ENCODE measurements around the gene MTRF1.
"Not testable (repeated sequence)": the region's sequence is repeated elsewhere in the genome, so short reads cannot be mapped to it uniquely, and the experiment has no call there.

MTRF1 gene

GRCh38 chr13:41188584-41188983 is 74.8 kb downstream of the MTRF1 start:
- TF ChIP-seq MYC (IDR thresholded peaks at IDR 0.05; ENCODE audit: low read depth, low read length) (no peak), MAX (IDR thresholded peaks at IDR 0.05; ENCODE audit: low read depth, low read length) (no peak), CTCF (IDR thresholded peaks at IDR 0.05; ENCODE audit: low read depth, low read length) (no peak), POLR2A (IDR thresholded peaks at IDR 0.05; ENCODE audit: extremely low read depth, insufficient read length) (no peak)
- DNase-seq (ENCODE audit: low read depth), result no peak
- no peak overlapping the region for H3K4me3 ChIP-seq (ENCODE audit: low read depth, low read length)

- no peak for DNase-seq (ENCODE audit: low read depth)
- H3K4me3 ChIP-seq (ENCODE audit: low read depth, low read length), result no peak overlapping the region
- TF ChIP-seq POLR2A (IDR thresholded peaks at IDR 0.05; ENCODE audit: extremely low read depth, insufficient read length) (no peak), MYC (IDR thresholded peaks at IDR 0.05; ENCODE audit: low read depth, low read length) (no peak), CTCF (IDR thresholded peaks at IDR 0.05; ENCODE audit: low read depth, low read length) (no peak), MAX (IDR thresholded peaks at IDR 0.05; ENCODE audit: low read depth, low read length) (no peak)
These were observed 76.9 kb downstream of the MTRF1 start for GRCh38 chr13:41186481-41186880.

GRCh38 chr13:41182231-41182630 is 81.1 kb downstream of the MTRF1 start:
- TF ChIP-seq MAX (IDR thresholded peaks at IDR 0.05; ENCODE audit: low read depth, low read length) (no peak), MYC (IDR thresholded peaks at IDR 0.05; ENCODE audit: low read depth, low read length) (no peak), POLR2A (IDR thresholded peaks at IDR 0.05; ENCODE audit: extremely low read depth, insufficient read length) (no peak), CTCF (IDR thresholded peaks at IDR 0.05; ENCODE audit: low read depth, low read length) (no peak)
- H3K4me3 ChIP-seq (ENCODE audit: low read depth, low read length), result no peak overlapping the region
- no peak for DNase-seq (ENCODE audit: low read depth)

- no peak for TF ChIP-seq MYC (IDR thresholded peaks at IDR 0.05; ENCODE audit: low read depth, low read length)
- TF ChIP-seq POLR2A (IDR thresholded peaks at IDR 0.05; ENCODE audit: extremely low read depth, insufficient read length), result no peak
- no peak for TF ChIP-seq CTCF (IDR thresholded peaks at IDR 0.05; ENCODE audit: low read depth, low read length)
- no peak for TF ChIP-seq MAX (IDR thresholded peaks at IDR 0.05; ENCODE audit: low read depth, low read length)
- DNase-seq (ENCODE audit: low read depth), result no peak
- H3K4me3 ChIP-seq (ENCODE audit: low read depth, low read length), result no peak overlapping the region
These were observed 83.7 kb downstream of the MTRF1 start for GRCh38 chr13:41179593-41180250.

- TF ChIP-seq POLR2A (IDR thresholded peaks at IDR 0.05; ENCODE audit: extremely low read depth, insufficient read length), result no peak
- no peak for TF ChIP-seq MYC (IDR thresholded peaks at IDR 0.05; ENCODE audit: low read depth, low read length)
- no peak for TF ChIP-seq CTCF (IDR thresholded peaks at IDR 0.05; ENCODE audit: low read depth, low read length)
- DNase-seq (ENCODE audit: low read depth), result no peak
- no peak overlapping the region for H3K4me3 ChIP-seq (ENCODE audit: low read depth, low read length)
These were observed 85.3 kb downstream of the MTRF1 start for GRCh38 chr13:41178040-41178439.

GRCh38 chr13:41177616-41178015 is 85.8 kb downstream of the MTRF1 start:
- TF ChIP-seq CTCF (IDR thresholded peaks at IDR 0.05; ENCODE audit: low read depth, low read length) (no peak), POLR2A (IDR thresholded peaks at IDR 0.05; ENCODE audit: extremely low read depth, insufficient read length) (no peak), MAX (IDR thresholded peaks at IDR 0.05; ENCODE audit: low read depth, low read length) (no peak)
- no peak overlapping the region for H3K4me3 ChIP-seq (ENCODE audit: low read depth, low read length)
- DNase-seq (ENCODE audit: low read depth), result peak; percentile 30

- DNase-seq (ENCODE audit: low read depth); H3K4me3 ChIP-seq (ENCODE audit: low read depth, low read length): not testable (repeated sequence)
These were observed 87.8 kb downstream of the MTRF1 start for GRCh38 chr13:41175576-41175975.

Measured in NB4 (cell line).